Type B pancreatic cell (in vitro differentiated cells): Measurements from ENCODE around the gene SETBP1. TPM values are rescaled to one million over a fixed set of nuclear protein-coding genes. Genes with fewer than 3 reads are reported as not detected.

Experiments used
- DNase-seq: peaks from one replicate; pipeline ENCODE4 v3.0.0; 2021; ENCODE audit warnings: mixed read lengths; ENCODE audit not compliant: unreplicated experiment; ENCODE audit errors: extremely low spot score
- H3K27ac Mint-ChIP-seq: 2 replicates; pipeline ENCODE4 v1.8.0; 2021; ENCODE audit warnings: mild to moderate bottlenecking, mixed read lengths
- H3K27me3 Mint-ChIP-seq: 2 replicates; pipeline ENCODE4 v1.8.0; 2021; ENCODE audit warnings: mixed read lengths
- H3K36me3 Mint-ChIP-seq: 2 replicates; pipeline ENCODE4 v1.8.0; 2021; ENCODE audit warnings: mixed read lengths
- H3K4me1 Mint-ChIP-seq: one replicate; pipeline ENCODE4 v1.8.0; 2021; ENCODE audit warnings: mixed read lengths; ENCODE audit not compliant: unreplicated experiment
- H3K4me3 Mint-ChIP-seq: 2 replicates; pipeline ENCODE4 v1.8.0; 2021; ENCODE audit warnings: mild to moderate bottlenecking, mixed read lengths
- H3K9me3 Mint-ChIP-seq: 2 replicates; pipeline ENCODE4 v1.8.0; 2021; ENCODE audit warnings: mixed read lengths
- CTCF ChIP-seq: fragments of 200-600 bp; sonication (generic); conservative IDR thresholded peaks from 2 replicates; pipeline ENCODE4 v1.5.0; 2021; ENCODE audit warnings: antibody characterized with exemption, mild to moderate bottlenecking
- microRNA-seq: library from miRNA; unstranded; fragments of <30 nt; microRNA quantifications from one replicate; pipeline ENCODE4, GENCODE V29; 2020
- total RNA-seq: library from RNA; stranded (reverse); gene quantifications from 2 replicates; pipeline ENCODE4 v1.2.1, GENCODE V29; 2021; ENCODE audit warnings: low replicate concordance

Gene SETBP1
- total RNA-seq, 1 donor from 2014 or later: 62.7 TPM

- H3K27ac Mint-ChIP-seq: no peak overlapping the region
Measured at GRCh38 chr18:45116116-45116515, 435.4 kb downstream of the SETBP1 start.

More at GRCh38 chr18:45116116-45116515, 435.4 kb downstream of the SETBP1 start:
- Mint-ChIP-seq H3K27me3 (peaks cover 4% of the 10 kb centered on the region), H3K4me1 (peaks cover 23% of the 10 kb centered on the region), H3K4me3 (no peak overlapping the region), H3K9me3 (peaks cover 11% of the 10 kb centered on the region), H3K36me3 (no peaks in the 10 kb centered on the region)
- DNase-seq: no peak
- no peak for TF ChIP-seq CTCF

Small RNAs within 50 kb of the gene (microRNA-seq; reads per million reads assigned to microRNA genes)
- gene MIR4319: not detected
